H1 (cell line): ENCODE data around the gene ZBTB40. TPM values are rescaled to one million over a fixed set of nuclear protein-coding genes. Genes with fewer than 3 reads are reported as not detected.

Experiments used
- CTCF ChIA-PET: fragments of 300-600 bp; sonication (Branson Sonifier 250); formaldehyde crosslinking; loops from one replicate; lab custom pipeline; 2021; ENCODE audit not compliant: partially characterized antibody; lab: Charles Lee
- POLR2A ChIA-PET: fragments of 300-600 bp; sonication (Branson Sonifier 250); formaldehyde crosslinking; loops from one replicate; lab custom pipeline; 2021; ENCODE audit warnings: inconsistent platforms; ENCODE audit not compliant: partially characterized antibody; lab: Charles Lee
- DNase-seq, 2 experiments: peaks; one replicate each; pipeline versions ENCODE4 v3.0.0 to v3.0.0-alpha.2; 2010 to 2022; ENCODE audit warnings: low spot score in 2 of 2, low read depth in 1 of 2, mixed read lengths in 1 of 2
- FAIRE-seq: peaks from 2 replicates; lab custom pipeline; 2011; peaks lifted over from hg19 to GRCh38; lab: Jason Lieb, UNC
- H2AFZ ChIP-seq: 2 replicates; pipeline ENCODE4 v1.8.1; 2012; ENCODE audit warnings: low read length, inconsistent platforms
- H2AK5ac ChIP-seq: 2 replicates; pipeline ENCODE4 v1.6.1; 2013; ENCODE audit warnings: low read depth, low read length
- H2BK120ac ChIP-seq: replicated peaks from 2 replicates; pipeline ENCODE3; 2013; ENCODE audit warnings: low read depth, low read length, inconsistent platforms
- H2BK12ac ChIP-seq: 2 replicates; pipeline ENCODE4 v1.6.1; 2013; ENCODE audit warnings: low read depth, low read length
- H2BK15ac ChIP-seq: 2 replicates; pipeline ENCODE4 v1.6.1; 2013; ENCODE audit warnings: low read length
- H2BK20ac ChIP-seq: 2 replicates; pipeline ENCODE4 v1.6.1; 2013; ENCODE audit warnings: low read length
- H2BK5ac ChIP-seq: 2 replicates; pipeline ENCODE4 v1.6.1; 2013; ENCODE audit warnings: low read depth, low read length
- H3K14ac ChIP-seq: 2 replicates; pipeline ENCODE4 v1.6.1; 2013; ENCODE audit warnings: inconsistent platforms; ENCODE audit not compliant: insufficient read length
- H3K18ac ChIP-seq: 2 replicates; pipeline ENCODE4 v1.6.1; 2013; ENCODE audit warnings: low read length; ENCODE audit errors: extremely low read depth
- H3K23ac ChIP-seq: 2 replicates; pipeline ENCODE4 v1.6.1; 2013; ENCODE audit warnings: inconsistent platforms; ENCODE audit not compliant: insufficient read length
- H3K23me2 ChIP-seq: 2 replicates; pipeline ENCODE4 v1.6.1; 2013; ENCODE audit warnings: low read depth, low read length
- H3K27ac ChIP-seq: 2 replicates; pipeline ENCODE4 v1.6.1; 2011; ENCODE audit warnings: low read depth, low read length, inconsistent platforms
- H3K27me3 ChIP-seq, 4 experiments: replicated peaks in 1 of 4; 1 replicate in 1 of 4; 2 replicates in 3 of 4; pipeline versions ENCODE4 v1.6.1 to v1.8.1; 2011 to 2013; ENCODE audit warnings: low read length in 3 of 4, mild to moderate bottlenecking in 3 of 4, inconsistent platforms in 2 of 4, mixed read lengths in 2 of 4, moderate library complexity in 1 of 4; ENCODE audit not compliant: control insufficient read depth in 3 of 4, insufficient read depth in 3 of 4; ENCODE audit errors: extremely low read depth in 1 of 4
- H3K36me3 ChIP-seq, 4 experiments: 2 replicates each; pipeline versions ENCODE4 v1.6.1 to v1.8.1; 2011 to 2013; ENCODE audit warnings: mild to moderate bottlenecking in 4 of 4, low read length in 3 of 4, moderate library complexity in 2 of 4, control low read depth in 1 of 4, inconsistent platforms in 1 of 4; ENCODE audit not compliant: insufficient read depth in 4 of 4, control insufficient read depth in 2 of 4
- H3K4ac ChIP-seq: replicated peaks from 2 replicates; pipeline ENCODE3; 2013; ENCODE audit warnings: low read length, low read depth, mixed read lengths, inconsistent platforms; ENCODE audit not compliant: insufficient read length
- H3K4me1 ChIP-seq, 4 experiments: replicated peaks in 1 of 4; 1 replicate in 1 of 4; 2 replicates in 3 of 4; pipeline versions ENCODE4 v1.6.1 to v1.8.1; 2011 to 2013; ENCODE audit warnings: low read length in 3 of 4, inconsistent platforms in 2 of 4, mixed read lengths in 1 of 4; ENCODE audit not compliant: insufficient read depth in 4 of 4, control insufficient read depth in 3 of 4
- H3K4me2 ChIP-seq, 2 experiments: 2 replicates each; pipeline versions ENCODE4 v1.6.1 to v1.8.1; 2011 to 2013; ENCODE audit warnings: low read depth in 2 of 2, low read length in 2 of 2, control low read depth in 1 of 2, inconsistent platforms in 1 of 2, mild to moderate bottlenecking in 1 of 2; ENCODE audit not compliant: insufficient read depth in 1 of 2
- H3K4me3 ChIP-seq, 4 experiments: fragments of 200-600, 300-600 bp in 1 of 4; sonication (generic), shearing (Covaris generic), sonication (Bioruptor Twin) in 1 of 4; 2 replicates each; pipeline versions ENCODE4 v1.5.1 to v1.8.1; 2011 to 2016; ENCODE audit warnings: low read length in 4 of 4, low read depth in 3 of 4, control low read depth in 2 of 4, inconsistent platforms in 2 of 4, mild to moderate bottlenecking in 2 of 4, mixed read lengths in 1 of 4, moderate library complexity in 1 of 4; ENCODE audit not compliant: insufficient read depth in 2 of 4; ENCODE audit errors: extremely low read depth in 1 of 4
- H3K56ac ChIP-seq: replicated peaks from 2 replicates; pipeline ENCODE3; 2013; ENCODE audit warnings: low read depth, mild to moderate bottlenecking, mixed read lengths, low read length, inconsistent platforms; ENCODE audit not compliant: insufficient read length
- H3K79me1 ChIP-seq: 2 replicates; pipeline ENCODE4 v1.6.1; 2013; ENCODE audit warnings: low read depth, low read length, control low read depth
- H3K79me2 ChIP-seq, 2 experiments: 2 replicates each; pipeline versions ENCODE4 v1.6.1 to v1.8.1; 2012 to 2013; ENCODE audit warnings: low read length in 2 of 2, mild to moderate bottlenecking in 2 of 2, inconsistent platforms in 1 of 2; ENCODE audit not compliant: insufficient read depth in 2 of 2, control insufficient read depth in 1 of 2
- H3K9ac ChIP-seq, 4 experiments: replicated peaks in 1 of 4; 1 replicate in 1 of 4; 2 replicates in 3 of 4; pipeline versions ENCODE4 v1.6.1 to v1.8.1; 2011 to 2013; ENCODE audit warnings: low read depth in 3 of 4, low read length in 3 of 4, control low read depth in 2 of 4, mild to moderate bottlenecking in 2 of 4, moderate library complexity in 2 of 4, inconsistent platforms in 1 of 4; ENCODE audit errors: extremely low read depth in 1 of 4
- H3K9me3 ChIP-seq, 2 experiments: 2 replicates each; pipeline versions ENCODE4 v1.6.1 to v1.8.1; 2012 to 2013; ENCODE audit warnings: mild to moderate bottlenecking in 2 of 2, moderate library complexity in 2 of 2, control low read depth in 1 of 2, inconsistent platforms in 1 of 2, low read depth in 1 of 2, low read length in 1 of 2, mixed read lengths in 1 of 2; ENCODE audit not compliant: insufficient read depth in 2 of 2
- H4K20me1 ChIP-seq, 2 experiments: replicated peaks in 1 of 2; 2 replicates each; pipeline versions ENCODE3 to v1.8.1; 2011 to 2013; ENCODE audit warnings: inconsistent platforms in 2 of 2, low read length in 2 of 2, mild to moderate bottlenecking in 1 of 2; ENCODE audit not compliant: insufficient read depth in 2 of 2, control insufficient read depth in 1 of 2
- H4K5ac ChIP-seq: 2 replicates; pipeline ENCODE4 v1.6.1; 2013; ENCODE audit warnings: low read length, low read depth, mixed read lengths, inconsistent platforms; ENCODE audit not compliant: insufficient read length
- H4K8ac ChIP-seq: 2 replicates; pipeline ENCODE4 v1.8.0; 2013; ENCODE audit warnings: mild to moderate bottlenecking, moderate library complexity, low read length, inconsistent platforms; ENCODE audit not compliant: insufficient read depth; ENCODE audit errors: extremely low read depth
- H4K91ac ChIP-seq: replicated peaks from 2 replicates; pipeline ENCODE3; 2013; ENCODE audit warnings: low read length, mixed read lengths, inconsistent platforms; ENCODE audit not compliant: insufficient read length
- KDM1A ChIP-seq: fragments of 200-600, 300-600 bp; sonication (generic); IDR thresholded peaks from 2 replicates; pipeline ENCODE4 v1.7.1; 2016; ENCODE audit warnings: mild to moderate bottlenecking, low read length, borderline replicate concordance
- NRF1 ChIP-seq: IDR thresholded peaks from 2 replicates; pipeline ENCODE4 v1.6.1; 2011; ENCODE audit warnings: mild to moderate bottlenecking, low read depth, low read length, improper control_type of control experiment
- POLR2AphosphoS5 ChIP-seq: IDR thresholded peaks from 2 replicates; pipeline ENCODE4 v1.6.1; 2011; ENCODE audit warnings: low read depth, low read length
- WGBS, 2 experiments: shearing (Covaris generic) in 1 of 2; methylation state at CpG; one replicate each; pipeline versions ENCODE4 v1.1.6 to v1.1.7; 2013 to 2015; ENCODE audit warnings: low lambda C conversion rate in 2 of 2, mixed read lengths in 2 of 2, inconsistent platforms in 1 of 2, low coverage in 1 of 2, missing lambda C conversion rate in 1 of 2; ENCODE audit not compliant: insufficient replicate concordance in 2 of 2, insufficient coverage in 1 of 2, insufficient read length in 1 of 2; ENCODE audit errors: extremely low coverage in 1 of 2, missing lambda C conversion rate in 1 of 2; 5-methylcytosine and 5-hydroxymethylcytosine counted together
- polyA plus RNA-seq, 7 experiments: library from polyadenylated mRNA; depleted of rRNA in 3 of 7; stranded (reverse) in 5 of 7; unstranded in 2 of 7; fragments of >200 nt in 5 of 7; fragments of 200-250 nt in 2 of 7; gene quantifications; 1 replicate in 5 of 7; 2 replicates in 1 of 7; 4 replicates in 1 of 7; pipeline versions ENCODE4 v1.2.1 to v1.2.3, GENCODE V29; 2011 to 2013; ENCODE audit warnings: missing spikeins in 2 of 7, mixed read lengths in 2 of 7
- total RNA-seq: library from RNA; stranded (reverse); fragmentation: NEBNext Ultra II Directional; extraction: Animal tissue kit (Norgen Biotek cat#: 25700); gene quantifications from 2 replicates; pipeline ENCODE4 v1.2.1, GENCODE V29; 2021

Gene ZBTB40
- total and polyA plus RNA-seq, 2 of the 8 experiments (the other 6 are each of a cell fraction or from before 2014, with no cell fraction given), result 3.1 to 19.3 TPM

DNA sequence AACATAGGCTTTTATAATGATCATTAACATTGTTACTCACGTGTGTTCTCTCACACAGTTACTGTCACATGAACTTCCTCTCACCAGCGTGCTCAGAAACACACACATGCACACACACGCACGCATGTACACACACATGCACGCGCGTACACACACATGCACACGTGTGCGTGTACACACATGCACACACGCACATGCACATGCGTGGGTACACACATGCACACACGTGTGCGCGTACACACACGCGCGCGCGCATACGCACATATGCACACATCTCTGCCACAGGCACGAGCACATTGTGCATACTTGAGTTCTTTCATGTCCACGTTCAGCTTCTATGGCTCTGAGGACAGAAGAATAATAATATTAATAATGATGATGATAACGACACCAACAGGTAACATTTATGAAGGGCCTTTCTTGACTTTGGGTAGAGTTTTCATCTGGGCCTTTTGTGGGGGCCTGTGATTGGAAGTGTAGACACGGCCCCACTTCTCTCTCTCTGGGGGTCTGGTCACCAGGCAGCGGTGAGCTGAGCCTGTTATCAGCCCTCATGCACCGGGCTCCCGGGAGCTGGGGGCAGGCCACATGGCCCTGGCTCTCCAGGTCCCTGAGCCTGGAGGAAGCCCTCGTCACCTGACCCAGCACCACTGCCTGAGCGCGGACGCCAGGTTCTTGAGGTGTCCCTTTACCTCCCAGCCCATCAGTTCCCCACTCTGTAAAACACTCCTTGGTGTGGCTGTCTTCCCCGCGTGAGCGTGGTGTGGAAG, 118.7 kb downstream of the ZBTB40 start:
- H3K9ac ChIP-seq, result no peak overlapping the region
- H4K91ac ChIP-seq, result peak overlapping the region; percentile 52
- H3K4me3 ChIP-seq, result no peak overlapping the region
- no peak overlapping the region for H3K23ac ChIP-seq
- H3K36me3 ChIP-seq, result no peaks in the 10 kb centered on the region; a peak in 1 of 8 replicates
- ChIA-PET CTCF (interaction anchor here (1.0 to 1.9 kb wide), 3 partner anchors 8 to 72 kb away, joined by 3 to 6 read pairs (median 4); no protein-coding TSS in a partner anchor), POLR2A (no interaction called here)
- no peak overlapping the region for H3K4ac ChIP-seq
- H3K79me2 ChIP-seq, result no peaks in the 10 kb centered on the region
- H3K23me2 ChIP-seq, result no peaks in the 10 kb centered on the region
- H4K20me1 ChIP-seq, result peaks cover 0 to 2% of the 10 kb centered on the region in 2 experiments
- H4K5ac ChIP-seq, result no peak overlapping the region
- no peaks in the 10 kb centered on the region; the same call in 1 of the 2 replicates for H3K79me1 ChIP-seq
- H3K14ac ChIP-seq, result no peak overlapping the region
- no peak overlapping the region for H2BK120ac ChIP-seq
- peak overlapping the region; percentile 48; the same call in 1 of the 2 replicates for H2BK5ac ChIP-seq
- WGBS, 2 experiments, result 92% methylated on average over 34 of the region's 34 CpGs; no CpG with 5 or more reads in 1 of the 2 experiments
- no peaks in the 10 kb centered on the region; a peak in 1 of 7 replicates for H3K27me3 ChIP-seq
- no peak for TF ChIP-seq POLR2AphosphoS5
- TF ChIP-seq KDM1A, result peak; percentile 57; the same call in 1 of the 2 replicates
- TF ChIP-seq NRF1, result no peak
- FAIRE-seq (no peak), DNase-seq (no peak)
- no peaks in the 10 kb centered on the region for H3K9me3 ChIP-seq
- H2BK12ac ChIP-seq, result peak overlapping the region; percentile 72; the same call in 1 of the 2 replicates
- peak overlapping the region; percentile 43; the same call in 1 of the 2 replicates for H2AK5ac ChIP-seq
- H3K27ac ChIP-seq, result no peak overlapping the region
- peak overlapping the region; percentile 73 for H2BK15ac ChIP-seq
- no peak overlapping the region for H4K8ac ChIP-seq
- H3K4me2 ChIP-seq, result no peak overlapping the region
- H2AFZ ChIP-seq, result no peak overlapping the region
- H3K56ac ChIP-seq, result no peak overlapping the region
- no peak overlapping the region for H3K18ac ChIP-seq
- H2BK20ac ChIP-seq, result no peak overlapping the region
- peaks cover 2 to 17% (median 11%) of the 10 kb centered on the region in 4 experiments for H3K4me1 ChIP-seq
